Fibroblast of skin of abdomen (primary cell): ENCODE data around the gene ALG3.

Experiments
- DNase-seq: peaks from one replicate; pipeline ENCODE4 v3.0.0-alpha.2; 2013

Gene ALG3

DNA sequence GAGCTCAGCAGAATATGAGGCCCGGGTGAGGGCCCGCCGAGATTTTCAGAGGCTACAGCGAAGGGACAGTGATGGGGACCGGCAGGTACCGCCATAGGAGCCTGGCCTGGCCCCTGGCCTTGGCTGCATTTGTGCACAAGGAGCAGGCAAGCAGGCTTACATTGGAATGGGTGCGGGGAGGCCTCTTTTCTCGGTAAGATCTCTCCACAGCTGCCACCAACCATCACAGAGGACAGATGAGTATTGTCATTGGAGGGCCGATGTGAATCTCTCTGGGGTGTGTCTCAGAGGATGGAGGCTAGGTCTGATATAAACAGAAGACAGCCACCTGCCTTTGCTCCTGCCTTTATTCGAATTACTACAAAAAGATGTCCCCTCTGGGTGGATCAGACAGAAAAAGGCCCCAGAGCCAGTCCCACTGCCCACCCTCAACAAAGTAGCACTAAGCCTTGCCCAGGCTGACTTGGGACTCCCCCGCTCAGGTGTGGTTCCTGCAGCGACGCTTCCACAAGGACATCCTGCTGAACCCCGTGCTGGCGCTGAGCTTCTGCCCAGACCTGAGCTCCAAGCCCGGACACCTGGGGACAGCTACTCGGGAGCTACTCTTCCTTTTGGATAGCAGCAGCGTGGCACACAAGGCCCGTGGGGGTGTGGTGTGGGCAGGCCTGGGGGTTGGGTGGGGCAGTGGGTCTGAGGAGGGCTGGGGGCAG lies 13.9 kb downstream of the ALG3 start:
- no peak for DNase-seq

DNA sequence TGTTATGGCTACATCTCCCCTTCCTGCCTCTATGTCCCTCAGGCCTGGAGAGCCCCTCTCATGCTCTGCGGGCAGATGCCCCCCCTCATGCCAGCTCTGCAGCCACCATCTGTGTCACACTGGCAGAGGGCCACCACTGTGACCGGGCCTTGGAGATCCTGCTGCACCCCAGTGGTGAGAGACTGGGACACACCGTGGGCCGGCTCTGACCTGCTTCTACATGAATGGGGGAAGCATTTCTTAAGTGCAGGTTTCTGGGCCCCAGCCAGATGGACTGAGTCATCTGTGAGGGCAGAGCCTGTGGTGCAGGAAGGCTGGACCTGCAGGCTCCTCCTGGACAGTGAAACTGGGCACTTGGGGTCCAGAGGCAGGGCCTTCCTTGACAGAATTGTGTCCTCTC lies 14.5 kb downstream of the ALG3 start:
- peak; percentile 44 for DNase-seq

DNA sequence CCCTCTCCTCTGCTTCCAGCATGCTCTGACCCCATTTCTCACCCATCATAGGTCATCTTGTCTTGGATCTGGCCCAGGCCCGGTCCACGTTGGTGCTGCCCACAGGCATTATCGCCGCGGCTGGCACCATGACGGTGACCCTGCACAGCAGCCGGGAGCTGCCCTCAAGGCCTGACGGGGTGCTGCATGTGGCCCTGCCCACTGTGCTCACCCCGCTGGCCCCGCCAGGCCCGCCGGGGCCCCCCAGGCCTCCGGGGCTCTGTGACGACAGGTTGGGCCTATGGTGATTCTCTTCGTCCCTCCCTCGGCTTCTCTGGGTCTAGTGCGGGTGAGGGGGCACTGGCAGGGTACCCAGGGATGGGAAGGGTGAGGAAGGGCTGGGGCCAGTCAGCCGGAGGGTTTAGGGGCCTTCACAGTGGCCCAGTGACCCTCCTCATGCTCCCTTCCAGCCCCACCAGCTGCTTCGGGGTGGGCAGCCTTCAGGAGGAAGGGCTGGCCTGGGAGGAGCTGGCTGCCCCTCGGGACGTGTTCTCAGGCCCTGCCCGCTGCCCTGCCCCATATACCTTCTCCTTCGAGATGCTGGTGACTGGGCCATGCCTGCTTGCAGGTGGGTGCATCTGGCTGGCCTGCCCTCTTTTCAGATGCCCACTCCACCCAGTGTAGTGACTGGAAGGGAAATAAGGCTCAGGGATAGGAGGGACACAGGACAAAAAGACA lies 15.5 kb downstream of the ALG3 start:
- no peak for DNase-seq

DNA sequence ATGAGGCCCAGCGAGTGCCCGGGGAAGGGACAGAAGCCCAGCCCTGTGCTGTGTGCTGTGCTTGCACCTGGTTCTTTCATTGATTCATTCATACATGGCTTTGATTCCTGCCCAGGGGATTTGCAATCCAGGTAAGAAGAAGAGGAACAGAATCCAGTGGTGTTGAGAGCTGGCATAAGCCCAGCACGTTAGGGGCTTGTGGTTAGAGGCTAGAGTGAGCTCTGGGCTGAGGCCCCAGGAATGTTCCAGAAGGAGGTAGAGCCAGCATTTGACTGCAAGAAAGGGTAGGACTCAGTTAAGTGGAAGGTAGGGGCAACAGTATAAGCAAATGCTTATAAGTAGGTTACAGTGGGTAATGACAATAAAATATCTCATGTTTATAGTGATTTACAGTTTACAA lies 17.1 kb downstream of the ALG3 start:
- no peak for DNase-seq

DNA sequence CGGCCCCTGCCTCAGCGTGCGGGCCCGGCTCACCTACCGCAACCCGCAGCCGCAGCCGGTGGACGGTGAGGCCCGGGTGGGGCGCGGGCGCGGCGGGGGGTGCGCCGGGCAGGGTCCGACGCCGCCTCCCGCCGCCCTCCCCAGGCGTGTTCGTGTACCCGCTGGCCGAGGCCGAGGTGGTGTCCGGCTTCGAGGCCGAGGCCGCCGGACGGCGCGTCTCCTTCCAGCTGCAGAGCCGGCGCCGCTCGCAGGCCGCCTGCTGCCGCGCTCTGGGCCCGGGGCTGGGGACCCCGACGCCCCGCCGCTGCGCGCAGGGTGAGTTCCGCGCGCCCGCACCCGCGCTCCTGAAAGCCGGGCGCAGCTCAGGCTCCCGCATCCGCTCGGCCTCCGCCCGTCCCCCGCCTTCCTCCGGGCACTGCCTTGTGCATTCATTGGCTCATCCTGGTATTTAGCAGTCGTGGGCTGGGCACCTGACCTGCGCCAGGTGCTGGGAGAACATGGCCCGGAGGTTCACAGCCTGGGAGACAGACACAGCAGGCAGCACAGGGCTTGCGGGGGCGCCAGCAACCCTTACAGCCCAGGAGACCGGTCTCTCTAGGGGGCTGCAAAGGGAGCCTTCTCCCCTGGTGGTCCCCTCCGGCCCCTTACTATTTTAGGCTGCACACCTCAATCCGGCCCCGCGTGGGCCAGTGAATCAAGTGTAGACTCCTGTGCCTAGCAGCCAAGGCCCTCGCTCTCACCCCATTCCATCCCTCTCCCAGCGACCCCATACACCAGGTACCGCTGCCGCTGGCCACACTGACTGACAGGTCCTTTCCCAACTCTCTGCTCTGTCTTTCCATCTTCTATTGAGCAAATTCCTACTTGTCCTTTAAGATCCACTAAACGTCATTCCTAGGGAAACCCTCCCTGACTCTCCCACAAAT lies 17.9 kb downstream of the ALG3 start:
- no peak for DNase-seq

DNA sequence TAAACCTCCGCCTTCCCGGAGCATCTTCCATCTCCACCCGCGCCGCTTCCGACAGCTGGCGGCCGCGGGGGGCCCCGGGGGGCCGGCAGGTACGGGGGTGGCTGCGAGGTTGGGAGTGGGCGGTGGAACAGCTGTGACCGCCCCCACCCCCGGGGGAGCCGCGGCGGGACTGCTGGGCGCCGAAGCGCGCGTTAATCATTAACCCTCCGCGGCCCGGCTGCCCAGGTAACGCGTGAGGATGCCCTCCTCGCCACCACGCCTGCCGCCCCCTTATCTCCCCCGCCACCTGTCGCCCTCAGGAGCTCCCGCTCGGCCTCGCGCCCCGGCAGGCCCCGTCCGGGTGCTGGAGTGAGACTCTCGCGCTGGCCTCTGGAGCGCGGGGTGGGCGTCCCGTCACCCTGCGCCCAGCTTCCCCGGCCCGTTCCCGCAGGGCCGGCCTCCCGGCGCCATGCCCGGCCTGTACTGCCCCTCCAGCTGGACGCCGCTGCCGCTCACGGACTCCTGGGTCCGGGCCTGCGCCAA lies 18.6 kb downstream of the ALG3 start:
- DNase-seq = no peak

DNA sequence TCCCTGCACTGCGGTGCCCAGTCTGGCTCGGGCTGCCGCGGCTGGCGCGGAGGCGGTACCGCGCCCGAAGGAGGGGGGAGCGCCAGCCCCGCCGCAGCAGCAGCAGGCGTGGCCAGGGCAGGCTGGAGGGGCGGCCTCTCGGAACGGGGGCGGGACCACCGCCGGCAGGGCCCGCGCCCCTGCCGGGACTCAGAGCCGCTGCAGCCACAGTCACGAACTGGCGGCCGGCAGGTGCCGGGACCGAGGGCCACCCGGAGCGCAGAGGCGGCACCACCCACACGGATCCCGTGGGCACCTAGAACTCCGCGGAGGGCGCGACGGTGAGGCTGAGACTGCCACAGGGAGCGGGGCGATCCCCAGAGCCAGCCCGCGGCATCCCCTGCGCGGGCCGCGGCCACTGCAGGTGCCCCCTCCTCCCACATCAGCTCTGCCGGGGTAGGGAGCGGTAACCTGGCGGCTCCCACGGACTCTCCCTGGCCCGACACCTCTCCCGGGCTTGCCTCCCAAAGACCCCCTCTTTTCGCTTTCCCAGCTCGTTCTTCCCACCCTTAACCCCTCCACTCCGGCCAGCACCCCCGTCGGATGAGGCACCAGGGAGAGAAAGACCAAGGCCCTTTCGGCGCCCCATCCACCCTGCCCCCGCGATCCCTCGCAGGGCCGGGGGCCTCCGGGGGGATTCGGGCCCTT lies 19.2 kb downstream of the ALG3 start, which contains the start of gene VWA5B2:
VWA5B2 (plus strand) TSS at position 192 of the 687 bp plus-strand sequence. CDS start 944 bp downstream, outside the sequence.
- DNase-seq = peak; percentile 22

DNA sequence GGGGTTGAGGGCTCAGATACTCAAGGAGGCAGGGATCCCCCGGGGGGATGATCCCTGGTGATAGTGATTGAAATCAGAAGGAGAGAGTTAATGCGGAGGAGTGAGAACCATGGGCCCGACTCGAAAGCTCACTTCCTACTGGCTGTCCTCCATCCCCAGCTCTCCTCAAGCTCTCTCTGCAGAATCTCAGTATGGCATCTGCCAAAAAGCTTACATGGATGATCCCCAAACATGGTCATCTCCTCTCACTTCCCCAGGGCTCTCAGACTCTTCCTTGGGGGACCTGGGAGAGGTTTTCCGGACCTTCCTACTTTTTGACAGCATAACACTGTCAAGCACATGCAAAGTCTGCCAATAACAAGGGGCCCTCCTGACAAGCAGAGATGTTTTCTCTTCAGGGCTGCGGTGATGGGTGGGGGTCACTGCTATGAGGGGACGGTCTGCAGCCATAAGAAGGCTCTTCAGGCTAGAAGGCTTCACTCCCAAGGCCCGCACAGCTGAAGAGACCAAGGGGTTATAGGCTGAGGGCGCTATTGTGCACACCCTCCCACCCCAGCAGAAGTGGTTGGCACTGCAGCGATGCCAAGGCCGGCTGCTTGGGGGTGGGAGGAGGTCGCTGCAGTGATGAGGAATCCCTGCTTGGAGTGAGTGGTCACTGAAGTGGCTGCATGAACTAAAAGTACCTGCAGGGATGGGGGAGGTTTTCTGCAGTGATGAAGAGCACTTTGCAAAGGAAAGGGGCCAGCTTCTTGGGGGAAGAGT lies 20.2 kb downstream of the ALG3 start:
- DNase-seq = no peak

DNA sequence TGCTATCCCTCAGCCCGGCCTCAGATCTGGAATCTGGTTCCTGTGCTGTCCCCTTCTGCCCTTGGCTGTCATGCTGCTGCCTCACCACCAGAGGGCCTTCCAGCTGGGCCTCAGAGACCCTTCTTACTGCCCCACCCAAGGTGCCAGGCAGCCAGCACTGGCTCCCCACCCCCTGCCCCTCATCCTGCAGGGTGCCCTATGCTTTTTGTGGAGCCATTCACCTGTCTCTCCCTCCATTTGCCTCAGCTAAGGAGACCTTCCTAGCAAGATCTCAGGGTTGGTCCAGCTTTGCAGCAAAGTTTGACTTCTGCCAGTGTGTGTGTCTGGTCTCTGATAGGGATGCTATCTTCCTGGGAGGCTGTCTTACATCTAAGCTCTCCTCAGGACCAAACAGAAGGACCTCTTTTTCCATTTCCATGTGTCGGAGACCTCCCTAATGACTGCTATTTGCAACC lies 21.3 kb downstream of the ALG3 start:
- DNase-seq = no peak

DNA sequence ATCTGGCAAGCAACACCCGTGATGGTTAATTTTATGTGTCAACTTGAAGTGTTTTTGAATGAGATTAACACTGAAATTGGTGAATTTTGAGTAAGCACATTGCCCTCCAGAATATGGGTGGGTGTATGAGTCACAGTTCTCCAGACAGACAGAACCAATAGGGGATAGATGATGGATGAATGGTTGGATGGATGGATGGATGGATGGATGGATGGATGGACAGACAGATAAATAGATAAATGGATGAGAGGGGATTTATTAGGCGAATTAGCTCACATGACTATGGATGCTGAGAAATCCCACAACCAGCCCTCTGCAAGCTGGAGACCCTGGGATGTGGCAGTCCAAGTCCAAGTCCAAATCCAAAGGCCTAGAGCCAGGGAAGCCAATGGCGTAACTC lies 24.8 kb downstream of the ALG3 start:
- DNase-seq = no peak

DNA sequence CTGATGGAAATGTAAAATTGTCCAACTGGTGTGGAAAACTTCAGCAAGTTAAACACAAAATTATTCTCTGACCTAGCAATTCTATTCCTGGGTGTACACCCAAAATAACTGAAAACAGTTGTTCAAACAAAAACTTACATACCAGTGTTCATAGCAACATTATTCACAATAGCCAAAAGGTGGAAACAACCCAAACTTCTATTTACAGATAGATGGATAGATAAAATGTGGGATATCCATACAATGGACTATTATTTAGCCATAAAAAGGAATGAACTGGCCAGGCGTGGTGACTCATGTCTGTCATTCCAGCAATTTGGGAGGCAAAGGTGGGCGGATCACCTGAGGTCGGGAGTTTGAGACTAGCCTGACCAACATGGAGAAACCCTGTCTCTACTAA lies 26.2 kb downstream of the ALG3 start:
- no peak for DNase-seq

DNA sequence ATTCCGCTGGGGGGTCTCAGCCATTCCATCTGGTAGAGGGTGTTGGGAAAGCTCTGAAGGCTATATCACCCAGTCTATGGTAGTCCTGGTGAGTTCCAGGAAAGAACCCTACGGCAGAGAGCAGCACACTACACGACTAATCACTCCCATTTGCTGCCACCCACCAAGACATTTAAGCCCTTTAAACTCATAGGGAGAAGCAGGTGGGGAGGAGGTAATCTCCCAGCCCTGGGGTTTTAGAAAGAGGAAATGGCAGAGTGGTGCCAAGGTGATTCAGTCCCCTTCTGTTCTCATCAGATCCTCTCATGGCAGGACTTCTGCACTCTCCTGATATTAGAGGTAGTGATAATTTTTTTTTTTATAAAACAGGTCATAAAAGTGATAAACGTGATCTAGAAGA lies 29.9 kb downstream of the ALG3 start:
- DNase-seq = no peak

DNA sequence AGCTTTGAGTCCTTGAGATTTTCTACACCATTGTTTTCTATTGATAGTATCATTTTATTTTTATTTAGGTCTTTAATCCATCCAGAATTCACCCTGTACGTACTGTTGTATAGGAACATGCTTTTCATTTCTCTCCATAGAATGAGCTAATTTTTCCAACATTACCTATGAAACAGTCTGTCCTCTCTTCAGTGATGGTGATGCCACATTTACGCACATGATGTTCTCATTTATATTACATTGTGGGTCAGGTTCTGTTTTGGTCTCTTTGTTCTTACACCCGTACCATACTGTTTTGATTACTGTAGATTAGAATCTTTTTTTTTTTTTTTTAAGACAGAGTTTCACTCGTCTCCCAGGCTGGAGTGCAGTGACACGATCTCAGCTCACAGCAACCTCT lies 37.0 kb downstream of the ALG3 start:
- DNase-seq = no peak

DNA sequence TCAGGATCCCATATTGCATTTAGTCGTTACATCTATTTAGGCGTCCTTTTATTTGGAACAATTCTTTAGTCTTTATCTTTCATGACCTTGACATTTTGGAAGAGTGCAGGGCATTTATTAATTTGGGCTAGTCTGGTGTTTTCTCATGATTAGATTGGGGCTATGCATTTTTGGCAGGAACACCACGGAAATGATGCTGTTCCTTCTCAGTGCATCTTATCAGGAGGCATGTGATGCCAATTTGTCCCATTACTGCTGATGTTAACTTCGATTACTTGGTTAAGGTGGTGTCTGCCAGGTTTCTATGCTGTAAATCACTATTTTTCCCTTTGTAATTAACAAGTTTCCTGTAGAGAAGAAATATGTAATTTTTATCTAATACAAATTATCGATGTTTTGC lies 37.5 kb downstream of the ALG3 start:
- DNase-seq = no peak

DNA sequence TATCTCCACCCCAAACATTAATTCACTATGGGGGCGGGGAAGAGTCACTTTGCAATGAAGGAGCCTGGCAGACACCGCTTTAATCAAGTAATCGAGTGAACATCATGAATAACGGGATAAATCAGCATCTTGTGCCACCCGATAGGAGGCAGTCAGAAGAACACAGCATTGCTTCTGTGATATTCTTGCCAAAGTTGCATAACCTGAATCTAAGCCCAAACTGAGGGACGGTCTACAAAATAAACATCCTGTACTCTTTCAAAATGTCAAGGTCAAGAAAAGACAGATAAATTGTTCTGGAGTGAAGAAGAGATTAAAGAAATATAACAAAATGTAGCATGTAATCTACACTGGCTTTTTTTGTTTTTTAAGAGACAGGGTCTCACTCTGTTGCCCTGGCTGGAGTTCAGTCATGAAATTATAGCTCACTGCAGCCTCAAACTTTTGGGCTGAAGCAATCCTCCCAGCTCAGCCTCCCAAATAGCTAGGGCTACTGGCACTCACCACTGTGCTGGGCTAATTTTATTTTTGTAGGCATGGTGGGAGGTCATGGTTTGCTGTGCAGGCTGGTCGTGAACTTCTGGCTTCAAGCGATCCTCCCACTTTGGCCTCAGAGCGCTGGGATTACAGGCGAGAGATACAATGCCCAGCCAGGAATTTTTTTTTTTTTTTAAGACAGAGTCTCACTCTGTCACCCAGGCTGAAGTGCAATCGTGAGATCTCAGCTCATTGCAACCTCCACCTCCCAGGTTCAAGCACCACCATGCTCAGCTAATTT lies 39.4 kb downstream of the ALG3 start:
- DNase-seq = no peak

DNA sequence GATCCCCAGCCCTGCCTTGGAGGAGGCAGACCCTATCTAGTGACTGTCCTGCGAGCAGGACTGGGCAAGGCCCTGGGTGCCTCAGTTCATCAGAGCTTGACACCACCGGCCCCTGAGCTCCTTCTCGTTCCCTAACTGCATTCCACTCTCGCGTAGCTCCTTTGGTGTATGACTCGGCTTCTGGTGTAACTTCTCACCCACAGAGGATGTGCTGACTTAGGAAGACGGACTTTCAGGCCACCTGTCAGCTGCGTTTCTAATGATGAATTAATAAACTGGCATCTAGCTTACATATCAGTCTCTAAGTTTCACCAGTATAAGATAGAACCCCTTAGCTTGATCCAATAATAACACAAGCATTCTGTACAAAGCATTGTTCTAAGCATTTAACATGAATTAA lies 45.2 kb downstream of the ALG3 start:
- DNase-seq = no peak

DNA sequence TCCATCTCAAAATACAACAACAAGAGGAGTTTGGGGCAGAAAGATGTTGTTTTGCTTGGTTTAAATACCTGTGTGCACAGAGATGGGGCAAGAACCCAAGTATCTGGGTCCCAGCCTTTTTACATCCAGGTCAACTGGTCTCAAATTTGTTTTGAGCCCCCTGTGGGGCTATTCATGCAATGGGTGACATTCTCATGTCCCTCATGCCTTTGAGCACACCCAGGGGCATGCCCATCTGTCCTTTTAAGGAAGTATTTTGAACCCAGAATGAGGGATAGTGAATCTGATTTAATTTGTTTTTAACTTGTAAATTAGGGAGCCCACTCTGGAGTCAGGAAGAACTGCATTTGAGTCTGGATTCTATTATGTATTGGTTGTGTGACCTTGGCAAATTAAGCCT lies 47.9 kb downstream of the ALG3 start:
- no peak for DNase-seq

DNA sequence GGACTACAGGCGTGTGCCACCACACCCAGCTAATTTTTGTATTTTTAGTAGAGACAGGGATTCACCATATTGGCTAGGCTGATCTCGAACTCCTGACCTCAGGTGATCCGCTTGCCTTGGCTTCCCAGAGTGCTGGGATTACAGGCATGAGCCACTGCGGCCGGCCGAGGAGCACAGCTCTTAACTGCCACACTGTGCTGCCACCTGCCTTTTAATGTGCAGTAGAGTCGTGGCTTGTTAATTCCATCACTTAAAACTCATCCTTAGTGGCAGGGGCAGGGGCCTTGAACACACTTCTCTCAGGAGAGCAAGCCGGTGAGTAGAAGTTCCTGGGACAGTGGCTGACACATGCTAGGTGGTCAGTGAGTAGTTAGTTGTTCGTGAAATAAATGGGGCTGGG lies 50.3 kb downstream of the ALG3 start:
- DNase-seq = no peak

DNA sequence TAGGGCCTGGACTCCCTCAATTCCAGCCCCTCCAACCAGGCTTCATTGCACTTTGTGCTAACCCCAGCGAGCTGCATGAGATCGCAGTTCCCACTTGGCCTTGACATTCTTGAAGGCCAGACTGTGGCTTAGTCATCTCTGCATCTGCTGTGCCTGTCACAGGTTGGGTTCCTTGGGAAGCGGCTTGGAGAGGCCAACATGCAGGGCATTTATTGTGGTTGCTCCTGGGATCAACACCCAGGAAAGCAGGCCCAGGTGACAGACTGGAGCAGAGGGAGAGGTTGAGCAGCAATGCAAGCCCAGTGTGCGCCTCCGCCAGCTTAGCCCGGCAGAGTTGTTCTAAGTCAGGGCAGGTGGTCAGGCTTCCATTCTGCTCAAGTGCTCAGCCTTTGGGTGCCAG lies 52.2 kb downstream of the ALG3 start:
- no peak for DNase-seq

DNA sequence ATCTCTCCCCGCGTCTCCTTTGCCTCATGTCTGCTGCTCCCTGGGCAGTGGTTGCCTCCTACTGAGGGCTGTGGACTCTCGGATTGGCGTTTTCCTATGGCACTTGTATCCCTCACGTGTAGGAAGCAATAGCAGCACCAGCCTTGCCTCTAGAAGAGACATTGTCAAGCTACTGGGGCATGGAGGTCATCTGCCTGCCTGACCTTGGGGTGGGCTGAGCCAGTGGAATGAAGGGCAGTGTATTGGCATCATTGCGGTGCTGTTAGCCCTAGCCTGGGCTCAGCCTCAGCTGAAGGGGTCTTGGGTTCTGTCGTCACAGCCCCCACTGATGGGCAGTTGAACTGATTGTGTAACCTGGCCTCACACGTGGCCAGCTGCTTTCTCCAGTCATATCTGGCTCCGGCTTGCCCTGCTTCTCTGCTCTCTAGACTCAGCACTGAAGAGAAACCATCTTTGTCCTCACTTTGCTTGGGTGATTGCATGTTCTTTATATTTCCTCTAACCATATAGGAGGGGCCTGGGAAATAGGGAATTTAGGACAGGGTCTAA lies 54.7 kb downstream of the ALG3 start:
- no peak for DNase-seq
